HG02763 (cell line): ENCODE data around the gene MAGI3.
"Not testable (repeated sequence)": the region's sequence is repeated elsewhere in the genome, so short reads cannot be mapped to it uniquely, and the experiment has no call there.

Source experiments
- ATAC-seq: cut with Tn5 transposase; IDR thresholded peaks from one replicate; pipeline ENCODE4 v1.9.1; 2021; ENCODE audit warnings: mild to moderate bottlenecking, moderate library complexity; ENCODE audit not compliant: unreplicated experiment

The MAGI3 gene

GRCh38 chr1:113508364-113509164 is 118.2 kb downstream of the MAGI3 start:
- no peak for ATAC-seq

DNA sequence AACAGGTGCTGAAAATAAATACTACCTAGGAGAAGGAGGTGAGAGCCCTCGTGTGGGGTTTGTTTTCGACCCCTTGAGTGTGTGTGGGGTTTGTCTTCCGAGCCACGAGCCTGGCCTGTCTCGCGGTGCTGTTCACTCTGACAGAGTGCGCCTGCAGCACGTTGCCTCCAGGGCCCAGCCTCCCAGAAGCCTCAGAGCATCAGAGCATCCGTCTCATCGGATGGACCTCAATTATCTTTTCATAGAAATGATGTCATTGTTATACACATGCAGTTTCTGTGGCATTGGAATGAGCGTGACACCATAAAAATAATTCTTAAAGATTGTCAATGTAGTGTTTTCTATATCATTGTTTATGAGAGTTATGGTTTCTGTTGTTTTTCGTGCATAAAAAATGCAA is 119.5 kb downstream of the MAGI3 start:
- ATAC-seq = not testable (repeated sequence)

GRCh38 chr1:113511269-113511668 is 121.0 kb downstream of the MAGI3 start:
- ATAC-seq = no peak

DNA sequence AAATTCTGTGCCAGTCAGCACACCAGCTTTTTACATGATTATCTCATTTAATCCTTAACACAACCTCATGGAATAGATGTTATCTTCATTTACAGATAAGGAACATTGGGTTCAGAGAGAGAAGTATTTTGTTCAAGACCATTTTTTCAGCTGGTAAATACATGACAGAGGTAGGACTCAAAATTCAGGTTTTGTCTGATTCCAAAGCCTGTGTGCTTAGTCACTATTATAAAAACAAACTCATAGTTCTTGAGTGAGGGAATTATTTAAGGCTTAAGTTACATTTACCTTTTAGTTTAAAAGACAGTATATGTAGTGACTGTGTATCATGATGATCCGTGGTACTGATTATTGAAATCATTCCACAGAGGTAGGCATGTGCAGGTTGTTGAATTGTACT is 125.2 kb downstream of the MAGI3 start:
- no peak for ATAC-seq

DNA sequence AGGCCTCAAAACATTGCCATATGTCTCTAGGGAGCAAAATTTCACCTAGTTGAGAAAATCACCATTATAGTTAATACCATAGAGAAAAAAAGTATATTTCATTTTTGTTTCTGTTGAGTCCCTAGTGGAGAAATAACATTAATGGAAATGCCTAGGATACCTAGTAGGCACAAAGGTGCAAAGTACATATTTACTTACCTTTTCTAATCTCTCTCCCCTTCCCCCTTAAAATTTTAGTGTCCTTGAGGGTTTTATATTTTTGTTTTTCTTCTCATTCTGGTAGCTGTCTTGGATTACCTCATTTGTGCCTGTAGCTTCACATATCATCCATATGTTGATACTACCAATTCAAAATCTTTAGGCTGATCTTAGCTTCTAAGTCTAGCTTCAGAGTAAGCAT is 127.0 kb downstream of the MAGI3 start:
- ATAC-seq = no peak

DNA sequence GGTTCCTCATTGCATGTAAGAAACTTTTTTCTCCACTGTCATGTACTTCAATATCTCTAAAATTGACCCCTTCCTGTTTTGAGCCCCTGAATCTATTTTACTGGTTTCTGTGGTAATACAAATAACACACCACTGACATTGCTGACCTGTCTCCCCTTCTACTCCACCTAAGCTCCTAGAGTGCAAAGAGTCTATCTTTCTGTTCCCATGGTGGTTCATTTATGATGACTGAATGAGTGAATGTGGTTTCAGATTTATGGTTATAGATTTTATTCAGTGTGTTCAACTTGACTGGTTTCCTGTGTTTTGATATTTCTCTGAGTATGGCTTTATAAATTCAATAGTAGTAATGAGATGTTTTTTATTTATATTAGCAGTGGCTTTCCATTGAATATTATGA is 127.7 kb downstream of the MAGI3 start:
- ATAC-seq = no peak

DNA sequence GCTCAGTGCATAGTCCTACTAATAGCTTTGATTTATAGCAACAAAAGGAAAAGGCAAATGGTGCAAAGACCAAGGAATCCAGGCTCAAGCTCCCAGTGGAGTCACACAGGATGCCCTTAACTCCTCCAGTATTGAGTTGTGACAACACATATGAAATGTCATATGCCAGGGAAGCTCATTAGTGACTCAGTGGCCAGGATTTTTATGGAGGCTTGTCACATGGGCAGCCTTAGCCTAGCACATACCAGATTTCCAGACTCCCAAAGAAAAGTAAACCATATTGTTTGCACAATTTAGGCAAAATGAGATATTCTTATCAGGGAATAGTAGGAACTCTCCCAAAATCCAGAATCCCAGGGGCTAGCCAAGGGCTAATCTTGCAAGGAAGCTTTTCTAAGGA is 129.2 kb downstream of the MAGI3 start:
- ATAC-seq = no peak

DNA sequence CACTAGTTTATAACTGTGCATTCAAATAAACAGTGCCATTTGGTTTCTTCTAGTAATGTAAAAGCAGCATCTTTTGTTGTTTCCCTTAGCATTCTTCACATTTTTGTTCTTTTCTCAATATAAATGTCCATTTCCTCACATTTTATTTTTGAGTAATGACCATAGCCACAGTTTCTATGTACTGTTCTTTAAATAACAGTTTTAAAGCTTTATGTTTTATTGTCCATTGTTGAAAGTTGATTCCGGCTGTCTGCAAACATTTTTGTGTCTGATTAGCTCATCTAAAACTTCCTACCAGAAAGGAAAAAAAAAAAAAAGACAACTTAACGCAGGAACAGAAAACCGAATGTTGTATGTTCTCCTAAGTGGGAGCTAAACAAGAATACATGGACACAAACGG is 139.7 kb downstream of the MAGI3 start:
- no peak for ATAC-seq

DNA sequence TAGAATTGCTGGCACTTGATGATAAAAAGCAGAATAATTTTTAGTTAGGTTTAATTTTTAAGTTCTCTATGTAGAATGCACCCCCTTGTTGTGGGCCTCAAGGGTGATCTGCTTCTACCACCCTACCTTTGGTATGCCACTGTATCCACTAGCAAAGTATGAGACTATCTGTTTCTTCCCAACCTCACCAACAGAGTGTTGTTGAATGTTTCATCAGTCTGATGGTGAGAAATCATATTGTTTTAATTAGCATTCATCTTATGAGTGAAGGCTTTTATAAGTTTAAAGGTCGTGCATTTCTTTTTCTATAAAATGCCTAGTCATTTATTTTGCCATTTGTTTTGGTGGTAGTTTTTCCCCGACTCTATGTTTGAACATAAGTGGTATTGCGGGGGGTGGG is 141.0 kb downstream of the MAGI3 start:
- no peak for ATAC-seq

DNA sequence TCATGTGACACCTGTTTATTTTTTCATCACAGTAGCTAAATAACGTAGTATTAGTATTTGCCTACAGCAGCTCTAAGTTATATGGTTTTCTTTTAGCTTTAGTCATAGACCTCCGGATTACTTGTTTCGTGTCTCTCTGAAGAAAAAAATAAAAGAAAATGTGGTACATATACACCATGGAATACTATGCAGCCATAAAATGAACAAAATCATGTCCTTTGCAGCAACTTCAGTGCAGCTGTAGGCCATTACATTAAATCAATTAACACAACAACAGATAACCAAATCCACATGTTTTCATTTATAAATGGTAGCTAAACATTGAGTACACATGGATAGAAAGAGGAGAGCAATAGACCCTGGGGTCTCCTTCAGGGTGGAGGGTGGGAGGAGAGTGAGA is 142.7 kb downstream of the MAGI3 start:
- no peak for ATAC-seq

DNA sequence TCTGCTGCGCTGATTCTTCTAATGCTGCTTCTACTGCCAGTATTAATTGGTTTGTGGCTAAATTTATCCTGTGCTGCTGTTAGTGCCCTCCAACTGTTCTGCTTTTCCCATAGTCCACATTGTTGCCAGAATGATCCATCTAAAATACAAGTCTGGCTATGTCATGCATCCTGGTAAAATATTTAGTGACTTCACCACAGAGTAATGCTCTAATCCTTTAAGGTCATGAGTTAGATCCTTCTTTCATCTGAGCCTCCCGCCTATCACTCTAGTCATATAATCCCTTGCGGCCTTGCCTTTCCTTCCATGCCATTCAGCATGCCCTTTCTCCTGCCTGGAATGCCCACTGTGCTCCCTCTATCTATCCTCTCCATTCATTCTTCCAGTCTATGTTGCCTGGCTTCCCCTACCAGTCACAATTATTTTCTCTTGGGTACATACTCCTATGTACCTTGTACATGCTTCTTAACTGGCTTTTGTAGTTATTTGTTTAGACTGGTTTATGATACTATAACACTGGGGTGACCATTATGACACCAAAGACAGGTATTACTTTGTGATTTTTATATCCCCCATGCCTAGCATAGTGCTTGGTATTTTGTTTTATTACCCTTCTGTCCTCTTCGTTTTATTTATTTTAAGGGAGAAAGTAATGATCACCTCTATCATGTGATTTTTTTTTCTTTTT is 144.0 kb downstream of the MAGI3 start:
- ATAC-seq = no peak

GRCh38 chr1:113534875-113535274 is 144.6 kb downstream of the MAGI3 start:
- no peak for ATAC-seq

- ATAC-seq = no peak
Observed at GRCh38 chr1:113536182-113536780, 146.0 kb downstream of the MAGI3 start.

DNA sequence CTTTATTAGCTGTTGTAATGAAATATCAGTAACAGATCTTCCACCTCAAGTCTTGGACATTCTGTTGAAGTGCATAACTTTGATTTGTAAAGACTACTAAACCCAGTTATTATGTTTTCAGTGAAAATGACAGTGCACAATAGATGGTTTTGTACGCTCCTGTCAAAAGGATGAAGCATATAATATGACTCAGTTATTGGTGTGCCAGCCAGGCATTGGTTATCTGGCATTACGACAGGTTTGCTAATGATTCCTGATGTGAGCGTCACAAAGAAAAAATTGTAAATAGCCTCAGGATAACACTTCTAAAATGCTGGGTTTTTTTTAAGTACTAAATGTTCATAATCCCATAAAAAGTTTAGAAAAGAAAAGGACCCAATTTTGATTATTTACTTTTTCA is 147.9 kb downstream of the MAGI3 start:
- no peak for ATAC-seq

- ATAC-seq = no peak
Observed at GRCh38 chr1:113540335-113540734, 150.0 kb downstream of the MAGI3 start.

DNA sequence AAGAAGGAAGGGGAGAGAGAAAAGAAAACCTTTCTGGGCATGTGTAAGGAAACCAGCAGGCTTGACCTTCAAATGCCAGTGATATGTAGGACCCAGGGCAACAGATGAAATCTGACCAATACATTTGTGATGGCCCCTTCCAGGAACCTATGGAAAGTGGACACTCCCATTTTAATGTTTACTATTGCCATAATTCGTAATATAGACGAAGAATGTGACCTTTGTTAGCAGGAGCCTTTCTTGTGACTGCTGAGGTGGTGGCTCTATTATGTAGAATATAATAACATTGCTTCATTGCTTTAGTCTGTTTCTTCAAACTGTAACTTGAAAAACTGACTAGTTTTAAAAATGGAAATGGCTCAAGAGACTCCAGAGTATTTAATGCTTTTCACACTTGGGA is 150.8 kb downstream of the MAGI3 start:
- no peak for ATAC-seq

DNA sequence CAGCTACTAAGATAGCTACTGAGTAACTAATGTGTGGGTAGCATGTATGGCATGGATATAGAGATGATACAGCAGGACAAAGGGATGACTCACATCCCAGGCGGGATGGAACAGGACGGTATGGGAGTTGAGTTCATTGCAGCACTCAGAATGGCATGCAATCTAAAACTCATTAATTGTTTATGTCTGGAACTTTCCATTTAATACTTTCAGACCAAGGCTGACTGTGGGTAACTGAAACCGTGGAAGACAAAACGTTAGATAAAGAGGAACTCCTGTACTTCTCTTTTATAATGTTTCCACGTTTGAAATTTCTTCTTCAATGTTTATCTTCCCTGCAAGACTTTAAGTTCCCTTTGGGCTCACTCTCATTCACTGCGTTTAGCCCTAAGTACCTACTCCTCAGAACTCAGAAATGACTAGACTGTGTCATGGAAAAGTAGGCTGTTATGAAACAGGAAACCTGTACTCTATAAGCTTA is 151.9 kb downstream of the MAGI3 start:
- no peak for ATAC-seq

GRCh38 chr1:113543110-113543509 is 152.8 kb downstream of the MAGI3 start:
- no peak for ATAC-seq

- no peak for ATAC-seq
Observed at GRCh38 chr1:113545210-113545609, 154.9 kb downstream of the MAGI3 start.

DNA sequence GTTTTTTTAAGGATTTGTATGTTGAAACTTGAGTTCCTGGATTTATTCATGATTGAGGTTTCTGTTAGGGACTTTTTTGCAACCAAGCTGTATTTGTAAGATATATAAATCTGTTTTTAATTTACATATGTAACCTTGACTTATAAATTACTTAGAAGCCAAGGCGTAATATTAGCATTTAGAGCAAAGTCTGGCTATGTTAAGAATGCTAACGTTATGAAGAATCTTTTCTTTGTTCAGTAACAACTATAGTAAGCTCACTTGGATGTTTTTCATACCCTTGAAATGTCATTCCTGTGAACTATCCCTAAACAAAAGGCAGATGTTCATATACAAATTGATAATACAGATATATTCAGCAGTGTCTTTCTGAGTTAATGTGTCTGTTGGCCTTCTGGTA is 155.3 kb downstream of the MAGI3 start:
- no peak for ATAC-seq

GRCh38 chr1:113551728-113552127 is 161.4 kb downstream of the MAGI3 start:
- ATAC-seq = no peak

- ATAC-seq = no peak
Observed at GRCh38 chr1:113552244-113552643, 161.9 kb downstream of the MAGI3 start.
